ENCODE measurements around the gene HLA-DPA1.

DNA sequence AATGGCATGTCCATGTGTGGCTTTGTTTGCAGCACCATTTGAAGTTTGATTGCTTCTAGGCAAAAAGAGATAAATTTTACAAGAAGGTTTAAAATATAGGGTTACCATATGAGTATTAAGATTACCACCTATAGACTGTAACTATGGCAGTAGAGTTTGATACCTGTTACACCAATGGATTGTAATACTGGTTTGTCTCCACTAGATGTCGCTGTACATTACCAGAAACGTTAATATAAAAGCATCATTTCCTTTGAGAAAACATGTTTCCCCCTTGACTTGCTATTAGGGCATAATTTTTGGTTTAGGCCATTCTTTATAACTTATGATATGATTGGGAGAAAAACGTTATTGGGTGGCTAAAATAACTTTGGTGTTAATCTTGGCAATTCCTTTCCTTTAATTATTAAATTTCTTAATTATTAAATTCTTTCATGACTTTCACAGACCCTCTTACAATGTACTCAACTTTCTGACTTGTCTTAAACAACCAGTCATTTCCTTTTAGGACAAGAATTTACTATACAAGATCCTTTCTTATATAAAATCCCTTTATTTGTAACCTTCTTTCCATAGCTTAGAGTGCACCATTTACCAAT, 45.2 kb upstream of the HLA-DPA1 start:
- TF ChIP-seq RELA (IDR thresholded peaks at IDR 0.05; ENCODE audit: borderline replicate concordance, partially characterized antibody) = no peak
- TF ChIP-seq YY1 (IDR thresholded peaks at IDR 0.05; ENCODE audit: low read depth, low read length) = no peak
- TF ChIP-seq KDM1A (IDR thresholded peaks at IDR 0.05; ENCODE audit: borderline replicate concordance) = no peak
- TF ChIP-seq FOS (IDR thresholded peaks at IDR 0.05; ENCODE audit: borderline replicate concordance, extremely low read depth, insufficient read length) = no peak
- TF ChIP-seq, protein P1, sequence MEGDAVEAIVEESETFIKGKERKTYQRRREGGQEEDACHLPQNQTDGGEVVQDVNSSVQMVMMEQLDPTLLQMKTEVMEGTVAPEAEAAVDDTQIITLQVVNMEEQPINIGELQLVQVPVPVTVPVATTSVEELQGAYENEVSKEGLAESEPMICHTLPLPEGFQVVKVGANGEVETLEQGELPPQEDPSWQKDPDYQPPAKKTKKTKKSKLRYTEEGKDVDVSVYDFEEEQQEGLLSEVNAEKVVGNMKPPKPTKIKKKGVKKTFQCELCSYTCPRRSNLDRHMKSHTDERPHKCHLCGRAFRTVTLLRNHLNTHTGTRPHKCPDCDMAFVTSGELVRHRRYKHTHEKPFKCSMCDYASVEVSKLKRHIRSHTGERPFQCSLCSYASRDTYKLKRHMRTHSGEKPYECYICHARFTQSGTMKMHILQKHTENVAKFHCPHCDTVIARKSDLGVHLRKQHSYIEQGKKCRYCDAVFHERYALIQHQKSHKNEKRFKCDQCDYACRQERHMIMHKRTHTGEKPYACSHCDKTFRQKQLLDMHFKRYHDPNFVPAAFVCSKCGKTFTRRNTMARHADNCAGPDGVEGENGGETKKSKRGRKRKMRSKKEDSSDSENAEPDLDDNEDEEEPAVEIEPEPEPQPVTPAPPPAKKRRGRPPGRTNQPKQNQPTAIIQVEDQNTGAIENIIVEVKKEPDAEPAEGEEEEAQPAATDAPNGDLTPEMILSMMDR (IDR thresholded peaks at IDR 0.05 in 2 of 3, conservative IDR thresholded peaks at IDR 0.05 in 1 of 3; ENCODE audit: control insufficient read depth in 2 of 3, extremely low read depth in 1 of 3, insufficient read depth in 1 of 3, low read depth in 3 of 3, low read length in 3 of 3) = peak; percentile 53 to 66 (median 61); a peak in 5 of 6 replicates
- no peak for TF ChIP-seq FOXM1 (IDR thresholded peaks at IDR 0.05; ENCODE audit: low read depth, low read length)
- no peak for TF ChIP-seq TAF1 (IDR thresholded peaks at IDR 0.05; ENCODE audit: borderline replicate concordance, low read depth, low read length)
- TF ChIP-seq, protein P2, sequence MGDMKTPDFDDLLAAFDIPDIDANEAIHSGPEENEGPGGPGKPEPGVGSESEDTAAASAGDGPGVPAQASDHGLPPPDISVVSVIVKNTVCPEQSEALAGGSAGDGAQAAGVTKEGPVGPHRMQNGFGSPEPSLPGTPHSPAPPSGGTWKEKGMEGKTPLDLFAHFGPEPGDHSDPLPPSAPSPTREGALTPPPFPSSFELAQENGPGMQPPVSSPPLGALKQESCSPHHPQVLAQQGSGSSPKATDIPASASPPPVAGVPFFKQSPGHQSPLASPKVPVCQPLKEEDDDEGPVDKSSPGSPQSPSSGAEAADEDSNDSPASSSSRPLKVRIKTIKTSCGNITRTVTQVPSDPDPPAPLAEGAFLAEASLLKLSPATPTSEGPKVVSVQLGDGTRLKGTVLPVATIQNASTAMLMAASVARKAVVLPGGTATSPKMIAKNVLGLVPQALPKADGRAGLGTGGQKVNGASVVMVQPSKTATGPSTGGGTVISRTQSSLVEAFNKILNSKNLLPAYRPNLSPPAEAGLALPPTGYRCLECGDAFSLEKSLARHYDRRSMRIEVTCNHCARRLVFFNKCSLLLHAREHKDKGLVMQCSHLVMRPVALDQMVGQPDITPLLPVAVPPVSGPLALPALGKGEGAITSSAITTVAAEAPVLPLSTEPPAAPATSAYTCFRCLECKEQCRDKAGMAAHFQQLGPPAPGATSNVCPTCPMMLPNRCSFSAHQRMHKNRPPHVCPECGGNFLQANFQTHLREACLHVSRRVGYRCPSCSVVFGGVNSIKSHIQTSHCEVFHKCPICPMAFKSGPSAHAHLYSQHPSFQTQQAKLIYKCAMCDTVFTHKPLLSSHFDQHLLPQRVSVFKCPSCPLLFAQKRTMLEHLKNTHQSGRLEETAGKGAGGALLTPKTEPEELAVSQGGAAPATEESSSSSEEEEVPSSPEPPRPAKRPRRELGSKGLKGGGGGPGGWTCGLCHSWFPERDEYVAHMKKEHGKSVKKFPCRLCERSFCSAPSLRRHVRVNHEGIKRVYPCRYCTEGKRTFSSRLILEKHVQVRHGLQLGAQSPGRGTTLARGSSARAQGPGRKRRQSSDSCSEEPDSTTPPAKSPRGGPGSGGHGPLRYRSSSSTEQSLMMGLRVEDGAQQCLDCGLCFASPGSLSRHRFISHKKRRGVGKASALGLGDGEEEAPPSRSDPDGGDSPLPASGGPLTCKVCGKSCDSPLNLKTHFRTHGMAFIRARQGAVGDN (IDR thresholded peaks at IDR 0.05) = no peak
- TF ChIP-seq KAT2A (conservative IDR thresholded peaks at IDR 0.05; ENCODE audit: control insufficient read depth, low read depth, low read length) = no peak

Measured in GM12878 (cell line).